Mesendoderm (in vitro differentiated cells): ENCODE data around the gene PRKN.
A peak's percentile ranks its signal among the peaks of the same experiment; 100 is the strongest.
"Not testable (repeated sequence)": the region's sequence is repeated elsewhere in the genome, so short reads cannot be mapped to it uniquely, and the experiment has no call there.

Experiments used
- DNase-seq: peaks from one replicate; pipeline ENCODE4 v3.0.0; 2013
- H2AK5ac ChIP-seq: 2 replicates; pipeline ENCODE4 v1.6.1; 2013; ENCODE audit warnings: low read length, inconsistent platforms
- H2BK120ac ChIP-seq: 2 replicates; pipeline ENCODE4 v1.6.1; 2013; ENCODE audit warnings: low read depth, mild to moderate bottlenecking, low read length, moderate library complexity, mixed read lengths
- H2BK15ac ChIP-seq: replicated peaks from 2 replicates; pipeline ENCODE4 v1.6.1; 2013; ENCODE audit warnings: low read depth, mild to moderate bottlenecking, moderate library complexity
- H2BK5ac ChIP-seq: 2 replicates; pipeline ENCODE4 v1.6.1; 2013; ENCODE audit warnings: low read length, inconsistent platforms
- H3K18ac ChIP-seq: 2 replicates; pipeline ENCODE4 v1.6.1; 2013; ENCODE audit warnings: mild to moderate bottlenecking, low read length, mixed read lengths
- H3K23ac ChIP-seq: one replicate; pipeline ENCODE4 v1.6.1; 2013; ENCODE audit warnings: low read length
- H3K27ac ChIP-seq: 2 replicates; pipeline ENCODE4 v1.5.1; 2013; ENCODE audit warnings: low read depth, mild to moderate bottlenecking, inconsistent platforms, low read length, moderate library complexity
- H3K27me3 ChIP-seq: 2 replicates; pipeline ENCODE4 v1.6.1; 2013; ENCODE audit warnings: low read length, control low read depth, mild to moderate bottlenecking, inconsistent platforms; ENCODE audit not compliant: insufficient read depth, poor library complexity
- H3K36me3 ChIP-seq: 2 replicates; pipeline ENCODE4 v1.6.1; 2013; ENCODE audit warnings: low read length, inconsistent platforms; ENCODE audit not compliant: control insufficient read depth, insufficient read depth
- H3K4ac ChIP-seq: one replicate; pipeline ENCODE4 v1.6.1; 2013; ENCODE audit warnings: low read depth, mild to moderate bottlenecking, low read length, moderate library complexity
- H3K4me1 ChIP-seq: 2 replicates; pipeline ENCODE4 v1.6.1; 2013; ENCODE audit warnings: low read depth, low read length, inconsistent platforms; ENCODE audit not compliant: control insufficient read depth
- H3K4me2 ChIP-seq: 2 replicates; pipeline ENCODE4 v1.6.1; 2013; ENCODE audit warnings: low read length
- H3K4me3 ChIP-seq: 2 replicates; pipeline ENCODE4 v1.5.1; 2013; ENCODE audit warnings: mild to moderate bottlenecking, low read length
- H3K56ac ChIP-seq: one replicate; pipeline ENCODE4 v1.6.1; 2013; ENCODE audit warnings: low read length
- H3K79me1 ChIP-seq: 2 replicates; pipeline ENCODE4 v1.6.1; 2013; ENCODE audit warnings: low read length, inconsistent platforms
- H3K79me2 ChIP-seq: 2 replicates; pipeline ENCODE4 v1.6.1; 2013; ENCODE audit warnings: mild to moderate bottlenecking, low read length; ENCODE audit not compliant: control insufficient read depth, insufficient read depth
- H3K9ac ChIP-seq: 2 replicates; pipeline ENCODE4 v1.6.1; 2013; ENCODE audit warnings: low read length, inconsistent platforms
- H4K5ac ChIP-seq: one replicate; pipeline ENCODE4 v1.6.1; 2013; ENCODE audit warnings: low read length
- H4K8ac ChIP-seq: one replicate; pipeline ENCODE4 v1.6.1; 2013; ENCODE audit warnings: low read depth, mild to moderate bottlenecking, control low read depth, low read length, moderate library complexity
- WGBS: extraction: QIAGEN DNeasy Blood & Tissue Kit; methylation state at CpG from one replicate; pipeline ENCODE4 v1.1.7; 2013; ENCODE audit warnings: low lambda C conversion rate, missing lambda C conversion rate; ENCODE audit not compliant: insufficient coverage; ENCODE audit errors: extremely low coverage; 5-methylcytosine and 5-hydroxymethylcytosine counted together

PRKN gene

DNA sequence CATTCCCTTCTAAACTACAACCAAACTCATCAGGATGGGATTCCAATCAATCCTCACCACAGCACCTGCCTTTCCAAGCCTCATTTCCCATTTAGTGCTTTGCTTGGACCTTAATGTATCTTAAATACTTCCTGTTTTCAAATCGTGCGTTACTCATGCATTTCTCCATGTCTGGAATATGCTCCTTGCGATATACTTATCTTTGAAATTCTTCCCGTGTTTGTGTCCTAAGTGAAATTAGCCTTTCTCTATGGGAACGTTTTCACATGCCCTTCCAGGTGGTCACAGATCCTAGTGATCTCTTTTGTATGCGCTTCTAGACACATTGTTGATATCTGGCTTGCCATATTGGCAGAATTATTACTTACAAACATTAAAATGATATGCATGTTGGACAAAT, 833.1 kb downstream of the PRKN start:
- Histone ChIP-seq H2BK15ac (no peak overlapping the region), H3K4me1 (no peaks in the 10 kb centered on the region), H3K4me3 (no peak overlapping the region), H3K9ac (no peak overlapping the region), H3K36me3 (no peaks in the 10 kb centered on the region), H4K8ac (no peak overlapping the region), H3K18ac (no peak overlapping the region), H4K5ac (no peak overlapping the region), H3K4ac (no peak overlapping the region), H3K23ac (no peak overlapping the region), H3K79me1 (no peaks in the 10 kb centered on the region), H3K4me2 (no peak overlapping the region), H2BK120ac (no peak overlapping the region), H3K27me3 (no peaks in the 10 kb centered on the region), H2AK5ac (no peak overlapping the region), H3K27ac (no peak overlapping the region), H2BK5ac (no peak overlapping the region), H3K79me2 (no peaks in the 10 kb centered on the region), H3K56ac (no peak overlapping the region)
- DNase-seq: no peak
- WGBS: no CpG with 5 or more reads among the region's 6 CpGs

- Histone ChIP-seq H3K79me2 (no peaks in the 10 kb centered on the region), H3K4me3 (no peak overlapping the region), H2BK5ac (no peak overlapping the region), H3K27ac (no peak overlapping the region), H2BK15ac (no peak overlapping the region), H4K5ac (no peak overlapping the region), H3K56ac (no peak overlapping the region), H3K79me1 (no peaks in the 10 kb centered on the region), H3K27me3 (no peaks in the 10 kb centered on the region), H2AK5ac (no peak overlapping the region), H2BK120ac (no peak overlapping the region), H3K18ac (peak overlapping the region; percentile 84), H4K8ac (no peak overlapping the region), H3K4me2 (no peak overlapping the region), H3K4me1 (no peaks in the 10 kb centered on the region), H3K36me3 (no peaks in the 10 kb centered on the region), H3K9ac (no peak overlapping the region), H3K4ac (no peak overlapping the region), H3K23ac (no peak overlapping the region)
- peak; percentile 60 for DNase-seq
- no CpG with 5 or more reads among the region's 2 CpGs for WGBS
These were observed 836.0 kb downstream of the PRKN start for GRCh38 chr6:161891542-161891941.

DNA sequence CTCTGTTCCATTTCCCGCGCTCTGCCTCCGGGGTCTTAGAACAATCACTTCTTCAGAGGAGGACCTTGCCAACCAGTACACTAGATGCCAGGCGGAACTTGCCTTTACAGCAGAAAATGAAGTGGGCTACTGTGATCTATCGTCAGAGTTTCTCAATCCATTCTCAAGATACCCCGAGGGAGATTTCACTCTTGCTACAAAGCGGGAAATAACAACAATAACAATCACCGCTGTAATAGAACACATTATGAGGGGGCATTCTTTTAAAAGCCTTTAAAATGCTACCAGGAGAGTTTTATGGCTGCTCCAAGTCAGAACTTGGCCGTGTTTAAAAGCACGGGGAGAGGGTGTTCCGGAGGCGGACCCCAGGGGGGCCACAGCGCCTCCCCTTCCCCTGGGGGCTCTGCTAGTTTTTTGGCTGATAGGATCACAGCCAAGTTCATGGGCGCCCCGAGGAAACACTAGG, 836.7 kb downstream of the PRKN start:
- WGBS: no CpG with 5 or more reads among the region's 15 CpGs

GRCh38 chr6:161890133-161890831, 837.3 kb downstream of the PRKN start:
- Histone ChIP-seq H3K18ac (peak overlapping the region; percentile 84), H3K4ac (no peak overlapping the region), H3K36me3 (no peaks in the 10 kb centered on the region), H3K9ac (no peak overlapping the region), H3K4me3 (no peak overlapping the region), H2AK5ac (no peak overlapping the region), H2BK120ac (no peak overlapping the region), H3K23ac (no peak overlapping the region), H3K4me2 (no peak overlapping the region), H4K8ac (no peak overlapping the region), H3K27me3 (no peaks in the 10 kb centered on the region), H2BK15ac (no peak overlapping the region), H3K56ac (no peak overlapping the region), H2BK5ac (no peak overlapping the region), H3K4me1 (no peaks in the 10 kb centered on the region), H3K27ac (no peak overlapping the region), H4K5ac (no peak overlapping the region), H3K79me2 (no peaks in the 10 kb centered on the region), H3K79me1 (no peaks in the 10 kb centered on the region)
- DNase-seq: no peak
- no CpG with 5 or more reads among the region's 8 CpGs for WGBS

More for the DNA sequence above, 836.7 kb downstream of the PRKN start:
- H3K18ac ChIP-seq: peak overlapping the region; percentile 84
- H2BK15ac ChIP-seq: no peak overlapping the region
- H4K5ac ChIP-seq: no peak overlapping the region
- no peaks in the 10 kb centered on the region for H3K79me2 ChIP-seq
- no peak overlapping the region for H3K4me2 ChIP-seq
- H3K56ac ChIP-seq: no peak overlapping the region
- no peak overlapping the region for H3K4me3 ChIP-seq
- no peaks in the 10 kb centered on the region for H3K36me3 ChIP-seq
- H2AK5ac ChIP-seq: no peak overlapping the region
- no peaks in the 10 kb centered on the region for H3K27me3 ChIP-seq
- DNase-seq: peak; percentile 13
- no peak overlapping the region for H3K23ac ChIP-seq
- H3K4ac ChIP-seq: no peak overlapping the region
- no peak overlapping the region for H2BK120ac ChIP-seq
- H3K79me1 ChIP-seq: no peaks in the 10 kb centered on the region
- no peak overlapping the region for H3K27ac ChIP-seq
- H3K4me1 ChIP-seq: no peaks in the 10 kb centered on the region
- no peak overlapping the region for H3K9ac ChIP-seq
- no peak overlapping the region for H4K8ac ChIP-seq
- H2BK5ac ChIP-seq: no peak overlapping the region

DNA sequence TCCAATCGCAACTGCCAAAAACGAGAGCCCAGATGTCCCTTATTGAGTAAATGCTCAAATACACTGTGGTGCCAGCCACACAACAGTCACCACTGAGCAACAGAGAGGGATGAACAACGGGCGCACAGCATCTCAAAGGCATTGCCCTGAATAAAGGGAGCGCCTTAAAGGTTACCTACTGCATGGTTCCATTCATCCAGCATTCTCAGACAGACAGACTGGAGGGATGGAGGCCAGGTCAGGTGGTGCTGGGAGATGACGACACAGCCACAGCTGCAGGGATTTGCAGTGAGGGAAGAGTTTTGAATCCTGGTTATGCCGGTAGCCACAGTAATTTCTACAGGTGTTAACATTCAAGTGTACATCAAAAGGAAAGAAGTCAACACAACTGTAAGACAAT, 838.2 kb downstream of the PRKN start:
- Histone ChIP-seq H3K79me1 (no peaks in the 10 kb centered on the region), H3K4me3 (no peak overlapping the region), H3K18ac (no peak overlapping the region), H3K56ac (no peak overlapping the region), H3K9ac (no peak overlapping the region), H3K23ac (no peak overlapping the region), H3K4me2 (no peak overlapping the region), H3K27me3 (no peaks in the 10 kb centered on the region), H3K4me1 (no peaks in the 10 kb centered on the region), H3K27ac (no peak overlapping the region), H2BK15ac (no peak overlapping the region), H4K5ac (no peak overlapping the region), H3K79me2 (no peaks in the 10 kb centered on the region), H2AK5ac (no peak overlapping the region), H3K36me3 (no peaks in the 10 kb centered on the region), H2BK120ac (no peak overlapping the region), H4K8ac (no peak overlapping the region), H3K4ac (no peak overlapping the region), H2BK5ac (no peak overlapping the region)
- no CpG with 5 or more reads among the region's 7 CpGs for WGBS
- DNase-seq: no peak

- H3K56ac ChIP-seq, H4K5ac ChIP-seq, H3K4me3 ChIP-seq, H3K79me2 ChIP-seq, H3K23ac ChIP-seq, H2BK5ac ChIP-seq, H2BK120ac ChIP-seq, H3K4me1 ChIP-seq, H2BK15ac ChIP-seq, DNase-seq, H2AK5ac ChIP-seq, H3K79me1 ChIP-seq, H3K36me3 ChIP-seq, H3K18ac ChIP-seq, H3K27me3 ChIP-seq, H3K27ac ChIP-seq, H3K4me2 ChIP-seq, H3K9ac ChIP-seq, H3K4ac ChIP-seq, H4K8ac ChIP-seq: not testable (repeated sequence)
- no CpG with 5 or more reads among the region's 9 CpGs for WGBS
These were observed 841.0 kb downstream of the PRKN start for GRCh38 chr6:161886545-161886944.
